HG02938 (cell line): ENCODE measurements around the gene CSF1R.
A peak's percentile ranks its signal among the peaks of the same experiment; 100 is the strongest.

Source experiments
- ATAC-seq: cut with Tn5 transposase; IDR thresholded peaks from one replicate; pipeline ENCODE4 v1.9.1; 2021; ENCODE audit warnings: mild to moderate bottlenecking, moderate library complexity; ENCODE audit not compliant: unreplicated experiment

CSF1R gene

GRCh38 chr5:150085950-150086715 lies at the start of gene CSF1R:
Gene CSF1R, minus strand, starts transcription at chr5:150086554. Its CDS starts 127 bp downstream, at chr5:150086427.
- ATAC-seq, result no peak

GRCh38 chr5:150135557-150136304 lies 49.4 kb upstream of the CSF1R start:
- ATAC-seq, result no peak

- no peak for ATAC-seq
These were observed 47.8 kb upstream of the CSF1R start for GRCh38 chr5:150134198-150134588.

GRCh38 chr5:150133581-150134197 lies 47.3 kb upstream of the CSF1R start:
- ATAC-seq, result no peak

GRCh38 chr5:150132740-150133139 lies 46.4 kb upstream of the CSF1R start:
- ATAC-seq, result no peak

GRCh38 chr5:150131978-150132694 lies 45.8 kb upstream of the CSF1R start:
- ATAC-seq, result no peak

- no peak for ATAC-seq
These were observed 45.1 kb upstream of the CSF1R start for GRCh38 chr5:150131461-150131860.

GRCh38 chr5:150130493-150130922 lies 44.2 kb upstream of the CSF1R start:
- ATAC-seq, result no peak

- ATAC-seq, result peak; percentile 61
These were observed 43.6 kb upstream of the CSF1R start for GRCh38 chr5:150129813-150130492.

- ATAC-seq, result no peak
These were observed 43.1 kb upstream of the CSF1R start for GRCh38 chr5:150129454-150129812.

GRCh38 chr5:150126921-150127265 lies 40.5 kb upstream of the CSF1R start:
- ATAC-seq, result no peak

GRCh38 chr5:150126199-150126920 lies 40.0 kb upstream of the CSF1R start:
- ATAC-seq, result no peak

GRCh38 chr5:150125334-150125733 lies 39.0 kb upstream of the CSF1R start:
- no peak for ATAC-seq

GRCh38 chr5:150124596-150124995 lies 38.2 kb upstream of the CSF1R start:
- ATAC-seq, result no peak

GRCh38 chr5:150124111-150124557 lies 37.8 kb upstream of the CSF1R start:
- no peak for ATAC-seq

- ATAC-seq, result no peak
These were observed 37.2 kb upstream of the CSF1R start for GRCh38 chr5:150123542-150123941.

GRCh38 chr5:150122536-150123481 lies 36.5 kb upstream of the CSF1R start:
- ATAC-seq, result no peak

GRCh38 chr5:150122158-150122510 lies 35.8 kb upstream of the CSF1R start:
- ATAC-seq, result no peak
